NT2/D1 (cell line): ENCODE results near the gene OR4D9.

Experiments
- SUZ12 ChIP-seq: IDR thresholded peaks from 2 replicates; pipeline ENCODE4 v1.6.1; 2011; ENCODE audit not compliant: insufficient read length, insufficient read depth; ENCODE audit errors: extremely low read depth
- YY1 ChIP-seq: IDR thresholded peaks from 2 replicates; pipeline ENCODE4 v1.6.1; 2011; ENCODE audit not compliant: insufficient read length, insufficient read depth
- ZNF274 ChIP-seq: IDR thresholded peaks from 2 replicates; pipeline ENCODE4 v1.6.1; 2011; ENCODE audit warnings: mild to moderate bottlenecking, low read depth, low read length

GRCh38 chr11:59555601-59556114, 44.3 kb downstream of the OR4D9 start:
- no peak for TF ChIP-seq SUZ12
- no peak for TF ChIP-seq ZNF274
- no peak for TF ChIP-seq YY1
